ENCODE results near the gene SATB1. TPM values are rescaled to one million over a fixed set of nuclear protein-coding genes. Genes with fewer than 3 reads are reported as not detected.

SATB1 gene
- total RNA-seq, 1 donor from 2014 or later = 41.7 TPM

GRCh38 chr3:18372786-18373405 is 52.2 kb downstream of the SATB1 start:
- DNase-seq (no peak), ATAC-seq (ENCODE audit: poor library complexity) (no peak)
- intact Hi-C loops (cut with DNase I) = no loop called here

GRCh38 chr3:18370672-18371071 is 54.5 kb downstream of the SATB1 start:
- intact Hi-C loops (cut with DNase I) = no loop called here
- ATAC-seq (ENCODE audit: poor library complexity) (no peak), DNase-seq (no peak)

GRCh38 chr3:18369551-18370185 is 55.5 kb downstream of the SATB1 start:
- ATAC-seq (ENCODE audit: poor library complexity) (no peak), DNase-seq (no peak)
- intact Hi-C loops (cut with DNase I) = no loop called here

- intact Hi-C loops (cut with DNase I) = no loop called here
Measured at GRCh38 chr3:18366258-18366657, 58.9 kb downstream of the SATB1 start.

GRCh38 chr3:18363338-18363737 is 61.8 kb downstream of the SATB1 start:
- ATAC-seq (ENCODE audit: poor library complexity) = no peak
- no peak for DNase-seq
- intact Hi-C loops (cut with DNase I) = no loop called here

More at GRCh38 chr3:18366258-18366657, 58.9 kb downstream of the SATB1 start:
- DNase-seq (no peak), ATAC-seq (ENCODE audit: poor library complexity) (no peak)

GRCh38 chr3:18357747-18358146 is 67.4 kb downstream of the SATB1 start:
- DNase-seq = no peak
- no peak for ATAC-seq (ENCODE audit: poor library complexity)
- intact Hi-C loops (cut with DNase I) = no loop called here

- ATAC-seq (ENCODE audit: poor library complexity) (no peak), DNase-seq (no peak)
- intact Hi-C loops (cut with DNase I) = no loop called here
Measured at GRCh38 chr3:18355832-18356231, 69.3 kb downstream of the SATB1 start.

- no peak for ATAC-seq (ENCODE audit: poor library complexity)
- intact Hi-C loops (cut with DNase I) = no loop called here
- no peak for DNase-seq
Measured at GRCh38 chr3:18354701-18355100, 70.4 kb downstream of the SATB1 start.

- ATAC-seq (ENCODE audit: poor library complexity) (peak; percentile 27), DNase-seq (peak; percentile 36)
- intact Hi-C loops (cut with DNase I) = no loop called here
Measured at GRCh38 chr3:18351823-18352744, 73.1 kb downstream of the SATB1 start.

GRCh38 chr3:18351069-18351628 is 74.0 kb downstream of the SATB1 start:
- DNase-seq (no peak), ATAC-seq (ENCODE audit: poor library complexity) (no peak)
- intact Hi-C loops (cut with DNase I) = no loop called here

GRCh38 chr3:18349197-18349798 is 75.8 kb downstream of the SATB1 start:
- ATAC-seq (ENCODE audit: poor library complexity) (no peak), DNase-seq (no peak)
- intact Hi-C loops (cut with DNase I) = no loop called here

GRCh38 chr3:18346097-18346496 is 79.0 kb downstream of the SATB1 start:
- intact Hi-C loops (cut with DNase I) = no loop called here
- DNase-seq (no peak), ATAC-seq (ENCODE audit: poor library complexity) (no peak)

- ATAC-seq (ENCODE audit: poor library complexity) = no peak
- DNase-seq = no peak
- intact Hi-C loops (cut with DNase I) = no loop called here
Measured at GRCh38 chr3:18345015-18345367, 80.1 kb downstream of the SATB1 start.

- DNase-seq (no peak), ATAC-seq (ENCODE audit: poor library complexity) (no peak)
- intact Hi-C loops (cut with DNase I) = no loop called here
Measured at GRCh38 chr3:18344306-18345014, 80.7 kb downstream of the SATB1 start.

- DNase-seq (no peak), ATAC-seq (ENCODE audit: poor library complexity) (no peak)
- intact Hi-C loops (cut with DNase I) = no loop called here
Measured at GRCh38 chr3:18343809-18344208, 81.3 kb downstream of the SATB1 start.

- DNase-seq = no peak
Measured at GRCh38 chr3:18338827-18339514, 86.2 kb downstream of the SATB1 start.

GRCh38 chr3:18337231-18337630 is 87.9 kb downstream of the SATB1 start:
- ATAC-seq (ENCODE audit: poor library complexity) (no peak), DNase-seq (no peak)
- intact Hi-C loops (cut with DNase I) = no loop called here

More at GRCh38 chr3:18338827-18339514, 86.2 kb downstream of the SATB1 start:
- peak; percentile 48 for ATAC-seq (ENCODE audit: poor library complexity)
- intact Hi-C loops (cut with DNase I) = no loop called here
